GM12873 (cell line): ENCODE results near the gene SHISA2.

Experiments
- TF ChIP-seq, protein P1 (sequence below): IDR thresholded peaks from 2 replicates; pipeline ENCODE4 v1.5.1; 2012; ENCODE audit warnings: low read depth, mild to moderate bottlenecking, moderate library complexity, low read length, control low read depth; ENCODE audit not compliant: insufficient read depth; ENCODE audit errors: missing control alignments

The SHISA2 gene

DNA sequence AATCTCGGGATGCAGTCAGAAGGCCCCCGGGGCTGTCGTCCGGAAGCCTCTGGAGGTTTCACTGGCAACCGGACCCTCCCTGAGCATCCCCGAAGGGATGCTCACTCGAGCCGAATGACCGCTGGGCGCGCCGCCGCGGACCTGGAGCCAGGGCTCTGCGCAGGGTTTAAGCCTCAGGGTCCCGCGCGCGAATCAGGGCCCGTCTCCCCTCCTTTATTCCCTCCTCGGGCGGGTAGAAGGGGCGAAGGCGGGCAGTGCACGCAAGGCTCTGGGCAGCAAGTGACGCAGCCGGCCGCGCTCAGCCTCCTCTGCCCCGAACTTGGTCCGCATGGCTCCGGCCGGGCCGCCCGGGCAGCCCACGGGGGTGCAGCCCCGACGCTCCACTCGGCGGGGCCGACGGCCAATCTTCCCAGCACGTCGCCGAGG, 572 bp downstream of the SHISA2 start:
- TF ChIP-seq, protein P1, sequence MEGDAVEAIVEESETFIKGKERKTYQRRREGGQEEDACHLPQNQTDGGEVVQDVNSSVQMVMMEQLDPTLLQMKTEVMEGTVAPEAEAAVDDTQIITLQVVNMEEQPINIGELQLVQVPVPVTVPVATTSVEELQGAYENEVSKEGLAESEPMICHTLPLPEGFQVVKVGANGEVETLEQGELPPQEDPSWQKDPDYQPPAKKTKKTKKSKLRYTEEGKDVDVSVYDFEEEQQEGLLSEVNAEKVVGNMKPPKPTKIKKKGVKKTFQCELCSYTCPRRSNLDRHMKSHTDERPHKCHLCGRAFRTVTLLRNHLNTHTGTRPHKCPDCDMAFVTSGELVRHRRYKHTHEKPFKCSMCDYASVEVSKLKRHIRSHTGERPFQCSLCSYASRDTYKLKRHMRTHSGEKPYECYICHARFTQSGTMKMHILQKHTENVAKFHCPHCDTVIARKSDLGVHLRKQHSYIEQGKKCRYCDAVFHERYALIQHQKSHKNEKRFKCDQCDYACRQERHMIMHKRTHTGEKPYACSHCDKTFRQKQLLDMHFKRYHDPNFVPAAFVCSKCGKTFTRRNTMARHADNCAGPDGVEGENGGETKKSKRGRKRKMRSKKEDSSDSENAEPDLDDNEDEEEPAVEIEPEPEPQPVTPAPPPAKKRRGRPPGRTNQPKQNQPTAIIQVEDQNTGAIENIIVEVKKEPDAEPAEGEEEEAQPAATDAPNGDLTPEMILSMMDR = no peak

DNA sequence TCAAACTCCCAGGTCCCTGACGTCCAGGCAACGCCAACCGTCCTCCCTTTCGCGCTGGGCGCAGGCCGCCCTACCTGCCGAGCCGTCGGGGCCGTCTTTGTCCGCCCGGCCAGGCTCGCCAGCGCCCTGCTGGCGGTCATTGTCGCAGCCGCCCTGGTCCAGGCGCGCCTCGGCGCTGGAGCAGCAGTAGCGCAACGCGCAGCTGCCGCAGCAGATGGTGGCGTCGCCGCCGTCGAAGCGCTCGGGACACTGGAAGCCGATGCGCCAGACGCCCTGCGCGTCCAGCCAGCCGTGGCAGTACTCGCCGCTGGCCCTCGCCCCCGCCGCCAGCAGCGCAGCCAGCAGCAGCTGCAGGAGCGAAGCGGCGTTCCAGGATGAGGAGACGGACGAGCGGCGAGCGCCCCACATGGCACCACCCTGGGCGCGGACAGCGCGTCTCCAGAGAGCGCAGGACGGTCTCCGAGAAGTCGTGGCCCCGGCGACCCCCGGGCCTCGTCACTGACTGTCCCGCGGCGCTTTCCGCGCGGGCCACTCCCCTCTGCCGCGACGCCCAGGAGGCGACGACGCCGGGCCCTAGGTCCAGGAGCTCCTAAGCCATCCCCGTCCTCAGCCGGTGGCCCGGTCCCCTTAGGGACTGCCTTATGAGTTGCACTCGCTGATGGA, 1.1 kb downstream of the SHISA2 start:
- TF ChIP-seq, protein P1 = no peak

DNA sequence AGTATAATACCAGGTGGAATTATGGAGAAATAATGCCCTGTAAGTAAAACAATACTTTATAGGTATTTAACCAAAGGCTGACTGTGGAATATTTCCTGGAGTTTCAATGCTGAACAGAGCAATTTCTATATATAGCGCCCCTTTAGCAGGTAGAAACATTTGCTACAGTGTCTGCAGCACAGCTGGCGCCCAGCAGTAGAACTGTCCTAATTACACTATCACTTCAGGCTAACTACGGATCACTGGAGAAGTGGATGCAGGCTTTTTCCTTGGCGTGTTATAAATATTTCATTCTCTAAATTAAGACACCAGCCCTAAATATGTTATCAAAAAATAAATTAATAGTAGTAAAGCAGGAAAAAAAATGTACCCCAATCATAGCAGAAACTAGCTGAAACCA, 3.1 kb downstream of the SHISA2 start:
- TF ChIP-seq, protein P1 = no peak

DNA sequence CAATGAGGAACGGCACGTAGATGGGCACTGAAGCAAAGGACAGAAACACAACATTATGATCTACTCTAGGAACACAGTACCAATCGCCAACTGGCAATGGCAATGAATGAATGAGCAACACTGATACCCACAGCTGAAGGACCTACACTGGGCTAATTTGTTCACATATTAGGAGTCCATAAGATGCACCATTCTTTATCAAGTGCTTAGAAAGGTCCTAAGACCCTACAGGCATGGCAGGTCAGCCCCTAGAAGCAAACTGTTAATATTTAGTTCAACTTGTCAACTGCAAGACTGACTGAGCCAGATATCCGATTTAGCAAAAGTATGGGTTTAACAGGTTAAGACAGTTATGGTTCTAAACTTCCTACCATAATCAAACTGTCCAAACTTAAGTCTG, 4.8 kb downstream of the SHISA2 start:
- TF ChIP-seq, protein P1 = no peak

DNA sequence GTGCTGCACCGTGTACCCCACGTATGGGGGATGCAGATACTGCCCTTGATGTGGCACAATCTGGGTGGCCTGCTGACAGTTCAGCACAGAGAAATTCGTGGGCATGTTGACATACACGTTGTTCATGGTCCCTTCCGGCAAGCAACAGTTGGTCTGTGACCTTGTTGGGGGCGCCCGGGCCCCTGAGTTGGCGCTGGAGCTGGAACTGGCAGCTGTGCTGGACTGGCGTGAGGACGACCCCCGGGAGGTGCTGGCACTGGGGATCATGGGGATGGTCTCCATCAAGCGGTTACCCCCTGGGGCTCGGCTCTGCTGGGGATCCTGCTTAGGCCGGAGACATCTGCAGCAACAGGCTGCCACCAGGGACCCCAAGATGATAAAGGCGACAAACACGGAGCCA, 5.2 kb downstream of the SHISA2 start:
- TF ChIP-seq, protein P1 = no peak

DNA sequence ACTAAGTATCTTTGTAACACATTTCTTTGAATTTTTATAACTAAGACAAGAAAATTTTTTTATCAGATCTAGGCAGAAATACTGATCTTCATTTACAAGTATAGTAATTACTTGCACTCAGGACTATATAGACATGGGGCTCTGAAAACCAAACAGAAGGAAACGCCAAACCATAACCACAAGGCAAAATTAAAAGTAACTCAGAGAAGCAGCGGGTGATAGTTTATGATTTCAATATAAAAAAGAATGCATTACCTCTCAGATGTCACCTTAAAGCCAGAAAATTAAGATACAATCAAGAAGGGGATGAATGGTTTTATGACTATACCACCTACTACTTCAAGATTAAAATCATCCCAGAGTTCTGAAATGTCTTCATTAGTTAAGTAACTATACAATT, 6.7 kb downstream of the SHISA2 start:
- TF ChIP-seq, protein P1 = no peak

DNA sequence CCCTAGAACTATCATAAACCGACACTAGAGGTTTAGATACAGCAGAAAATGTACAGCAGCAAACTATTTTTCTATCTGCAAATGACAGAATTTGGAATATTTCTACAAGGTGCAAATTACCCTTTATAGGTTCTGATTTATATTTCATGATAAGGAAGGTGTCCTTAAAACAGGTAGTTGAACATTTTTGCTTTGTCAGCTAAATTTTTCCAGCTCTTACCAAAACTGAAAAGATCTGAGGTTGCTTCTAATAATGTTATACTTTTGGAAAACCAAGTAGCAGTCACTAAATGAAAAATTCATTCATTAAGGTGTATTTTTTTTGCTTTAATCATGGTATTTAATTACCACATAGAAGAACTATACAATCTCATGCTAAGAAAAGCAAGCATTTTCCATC, 9.0 kb downstream of the SHISA2 start:
- TF ChIP-seq, protein P1 = no peak
